ENCODE measurements around the gene SUPT7L.

SUPT7L gene, protein sequence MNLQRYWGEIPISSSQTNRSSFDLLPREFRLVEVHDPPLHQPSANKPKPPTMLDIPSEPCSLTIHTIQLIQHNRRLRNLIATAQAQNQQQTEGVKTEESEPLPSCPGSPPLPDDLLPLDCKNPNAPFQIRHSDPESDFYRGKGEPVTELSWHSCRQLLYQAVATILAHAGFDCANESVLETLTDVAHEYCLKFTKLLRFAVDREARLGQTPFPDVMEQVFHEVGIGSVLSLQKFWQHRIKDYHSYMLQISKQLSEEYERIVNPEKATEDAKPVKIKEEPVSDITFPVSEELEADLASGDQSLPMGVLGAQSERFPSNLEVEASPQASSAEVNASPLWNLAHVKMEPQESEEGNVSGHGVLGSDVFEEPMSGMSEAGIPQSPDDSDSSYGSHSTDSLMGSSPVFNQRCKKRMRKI

DNA sequence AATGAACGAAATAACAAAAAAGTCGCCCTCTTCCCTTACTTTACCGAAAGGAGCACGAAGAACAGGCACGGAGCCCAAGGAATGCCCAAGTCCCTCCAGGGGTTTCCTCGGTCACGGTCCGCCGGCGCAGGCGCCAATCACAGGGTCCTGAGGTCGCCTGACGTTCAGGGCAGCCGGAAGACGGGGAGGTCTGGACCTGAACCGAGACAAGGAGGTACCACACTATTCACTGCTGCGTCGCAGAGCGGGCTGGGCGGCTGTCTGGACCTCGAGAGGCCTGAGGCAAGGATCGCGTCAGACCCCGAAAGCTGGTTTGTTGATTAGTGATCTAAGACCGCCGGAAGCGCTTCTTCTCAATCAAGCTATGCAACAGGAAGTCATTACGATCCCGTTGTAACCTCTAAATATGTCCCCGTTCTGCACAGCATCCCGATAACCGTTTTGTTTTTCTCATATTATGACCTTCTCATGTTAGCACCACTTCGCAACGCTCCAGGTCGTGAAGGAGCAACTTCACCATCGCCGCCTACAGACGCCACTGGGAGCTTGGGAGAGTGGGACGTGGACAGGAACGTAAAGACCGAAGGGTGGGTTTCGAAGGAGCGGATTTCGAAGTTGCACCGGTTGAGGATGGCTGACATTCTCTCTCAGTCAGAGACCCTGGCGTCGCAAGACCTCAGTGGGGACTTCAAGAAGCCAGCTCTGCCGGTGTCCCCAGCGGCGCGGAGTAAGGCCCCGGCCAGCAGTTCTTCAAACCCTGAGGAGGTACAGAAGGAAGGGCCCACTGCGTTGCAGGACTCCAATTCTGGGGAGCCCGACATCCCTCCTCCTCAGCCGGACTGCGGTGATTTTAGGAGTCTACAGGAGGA, at the start of gene SUPT7L, which contains the start of gene SLC4A1AP:
SUPT7L (minus strand) TSS at position 330 of the 869 bp plus-strand sequence. CDS start 1,422 bp downstream, outside the sequence.
SLC4A1AP (plus strand) TSS at position 605 of the 869 bp plus-strand sequence; CDS start at position 631, 26 bp downstream.
- DNase-seq (ENCODE audit: low read depth in 2 of 2): peak; percentile 57

DNA sequence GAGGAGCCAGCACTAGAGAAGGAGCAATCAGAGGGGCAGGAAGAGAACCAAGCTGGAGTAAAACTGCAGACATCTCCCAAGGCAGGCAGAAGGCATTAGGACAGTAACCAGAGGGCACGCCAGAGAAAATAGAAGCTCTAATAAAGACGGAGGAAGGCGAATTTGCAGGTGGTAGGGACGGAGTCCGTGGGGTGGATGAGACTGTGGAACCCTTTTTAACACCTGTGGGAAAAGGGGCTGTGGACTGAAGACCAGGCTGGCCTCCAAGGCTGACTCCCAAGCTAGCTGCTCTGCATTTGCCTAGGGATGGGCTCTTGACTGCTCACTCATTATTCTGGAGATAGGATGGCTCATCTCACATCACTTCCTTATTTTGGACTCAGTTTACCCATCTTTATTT, 49.8 kb upstream of the SUPT7L start:
- DNase-seq (ENCODE audit: low read depth in 2 of 2): no peak

DNA sequence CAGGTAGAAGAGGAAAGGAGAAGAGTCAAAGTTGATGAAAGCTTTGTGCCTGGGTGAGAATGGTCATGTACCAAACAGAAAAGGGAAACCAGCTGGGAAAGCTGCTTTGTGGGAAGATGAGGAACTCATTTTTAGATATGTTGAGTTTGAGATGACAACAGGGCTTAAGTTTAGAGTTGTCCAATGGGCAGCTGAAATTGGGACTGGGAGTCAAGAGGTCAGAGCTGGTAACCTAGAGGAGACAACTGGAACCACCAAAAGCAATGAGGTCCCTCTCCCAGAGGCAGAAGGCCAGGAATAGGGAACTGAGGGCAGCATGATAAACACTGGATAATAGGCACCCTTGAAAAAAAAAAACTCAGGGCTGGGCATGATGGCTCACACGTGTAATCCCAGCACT, 49.1 kb upstream of the SUPT7L start:
- no peak for DNase-seq (ENCODE audit: low read depth in 2 of 2)

DNA sequence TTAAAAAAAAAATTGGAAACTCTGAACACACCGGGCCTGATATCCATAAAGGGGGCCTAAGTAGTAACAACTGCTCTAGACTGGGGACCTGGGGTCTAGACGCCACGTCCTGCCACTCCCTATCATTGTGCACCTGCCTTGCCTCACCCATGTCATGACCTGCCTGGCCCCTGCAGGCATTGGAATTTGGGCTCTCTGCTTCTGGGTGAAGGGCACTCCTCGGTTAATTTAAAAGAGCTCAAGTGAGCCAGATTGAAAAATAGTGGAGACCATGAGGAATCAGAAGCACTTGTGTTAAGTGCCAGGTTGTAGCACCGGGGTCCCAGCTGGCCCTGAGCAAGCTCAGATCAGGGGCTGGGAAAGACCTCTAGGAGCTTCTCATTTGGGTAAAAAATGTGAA, 48.4 kb upstream of the SUPT7L start:
- no peak for DNase-seq (ENCODE audit: low read depth in 2 of 2)

DNA sequence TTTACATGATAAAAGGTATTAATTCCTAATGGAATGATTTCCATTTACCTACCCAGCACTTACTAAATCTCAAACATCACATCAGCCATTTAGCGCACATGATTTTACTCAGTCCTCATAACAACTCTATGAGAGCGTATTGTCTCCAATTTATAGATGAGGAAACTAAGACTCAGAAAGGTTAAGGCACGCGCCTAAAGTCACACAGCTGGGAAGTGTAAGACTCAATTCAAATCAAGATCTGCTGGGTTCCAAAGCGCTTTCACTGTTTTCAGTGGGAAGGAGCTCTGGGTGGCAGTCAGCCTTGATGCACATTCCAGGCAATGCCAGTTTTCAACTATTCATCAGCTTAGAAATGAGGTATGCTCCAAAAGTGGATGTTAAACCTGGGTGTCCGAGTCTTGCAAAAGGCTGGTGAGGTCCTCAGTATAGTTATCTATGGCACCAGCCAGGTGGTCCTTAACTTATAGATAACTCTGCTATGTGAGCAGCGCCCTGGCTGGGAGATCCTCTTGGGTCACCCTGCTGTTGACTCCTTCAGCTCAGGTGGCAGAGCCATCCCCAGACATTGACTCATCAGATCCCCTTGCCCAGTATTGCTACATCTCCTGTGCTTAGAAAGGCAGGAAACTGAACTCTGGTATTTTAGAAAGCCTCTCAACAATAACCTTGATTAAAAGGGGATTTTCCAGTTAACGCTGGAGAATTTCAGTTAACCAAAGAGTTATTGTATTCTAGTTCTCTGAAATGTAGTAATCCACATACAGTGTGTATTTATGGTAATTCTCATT, 47.4 kb upstream of the SUPT7L start:
- no peak for DNase-seq (ENCODE audit: low read depth in 2 of 2)

DNA sequence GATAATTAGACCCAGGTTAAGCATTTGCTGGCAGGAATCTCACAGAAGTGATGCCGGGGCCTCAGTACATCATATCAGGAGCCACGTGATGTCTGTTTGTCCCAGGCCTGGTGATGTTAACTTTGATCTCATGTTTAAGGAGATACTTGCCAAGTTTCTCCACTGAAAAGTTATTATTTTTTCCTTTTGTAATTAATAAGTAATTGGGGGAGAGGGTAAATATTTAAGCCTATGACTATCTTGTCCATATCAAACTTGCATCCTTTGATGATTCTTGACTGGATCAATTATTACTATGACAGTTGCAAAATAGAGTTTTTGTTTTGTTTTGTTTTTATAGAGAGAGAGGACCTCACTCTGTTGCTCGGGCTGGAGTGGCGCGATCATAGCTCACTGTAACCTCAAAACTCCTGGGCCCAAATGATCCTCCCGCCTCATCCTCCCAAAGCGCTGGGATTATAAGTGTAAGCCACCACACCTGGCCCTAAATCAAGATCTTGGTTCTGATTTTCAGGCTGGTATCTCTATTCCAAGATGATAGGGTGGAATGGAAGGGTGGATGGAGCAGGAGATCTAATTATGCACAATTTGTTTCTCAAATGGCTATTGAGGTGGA, 46.7 kb upstream of the SUPT7L start:
- DNase-seq (ENCODE audit: low read depth in 2 of 2): no peak

DNA sequence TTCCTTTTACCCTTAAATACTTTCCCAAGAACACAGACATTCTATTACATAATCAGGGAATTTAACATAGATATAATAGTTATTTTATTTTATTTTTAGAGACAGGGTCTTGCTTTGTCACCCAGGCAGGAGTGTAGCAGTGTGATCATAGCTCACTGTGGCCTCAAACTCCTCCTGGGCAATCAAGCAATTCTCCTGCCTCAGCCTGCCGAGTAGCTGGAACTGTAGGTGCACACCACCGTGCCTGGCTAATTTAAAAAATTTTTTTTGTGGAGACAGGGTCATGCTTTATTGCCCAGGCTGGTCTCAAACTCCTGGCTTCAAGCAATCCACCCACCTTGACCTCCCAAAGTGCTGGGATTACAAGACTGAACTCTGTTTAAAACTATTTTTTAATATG, 45.9 kb upstream of the SUPT7L start:
- DNase-seq (ENCODE audit: low read depth in 2 of 2): no peak

DNA sequence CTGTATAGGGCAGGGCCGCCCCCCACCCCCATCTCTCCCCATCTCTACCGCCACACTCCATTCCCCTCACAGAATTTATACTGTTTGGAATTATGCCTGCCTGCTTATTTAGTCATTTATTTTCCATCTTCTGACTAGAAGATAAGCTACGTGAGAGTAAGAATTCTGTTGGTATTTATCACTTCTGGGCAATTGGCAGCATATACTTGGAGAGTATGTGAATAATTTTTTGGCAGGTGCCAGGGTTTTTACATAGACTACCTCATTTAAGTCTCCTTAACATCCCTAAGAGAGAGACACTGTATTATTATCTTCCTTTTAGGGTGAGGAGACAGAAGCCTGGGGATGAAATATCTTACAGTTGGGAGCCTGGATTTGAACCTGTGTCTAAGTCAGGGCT, 45.3 kb upstream of the SUPT7L start:
- DNase-seq (ENCODE audit: low read depth in 2 of 2): no peak

DNA sequence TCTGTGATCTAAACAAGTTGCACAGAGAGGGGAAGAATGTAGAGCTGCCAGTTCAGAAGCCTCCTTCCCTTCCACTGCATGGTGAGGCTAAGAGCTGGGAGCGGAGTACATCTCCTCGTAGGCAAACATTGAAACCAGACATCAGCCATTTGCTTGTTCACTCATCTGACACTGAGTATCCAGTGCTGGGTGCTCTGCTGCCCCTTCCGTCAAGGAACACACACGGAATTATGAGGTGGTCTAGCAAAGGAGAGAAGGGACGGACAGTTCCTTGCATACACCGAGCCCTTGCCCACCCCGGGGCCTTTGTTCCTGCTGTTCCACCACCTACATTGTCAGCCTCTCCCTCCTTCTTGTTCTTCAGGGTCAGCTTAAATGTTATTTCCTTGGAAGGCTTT, 44.8 kb upstream of the SUPT7L start:
- no peak for DNase-seq (ENCODE audit: low read depth in 2 of 2)

DNA sequence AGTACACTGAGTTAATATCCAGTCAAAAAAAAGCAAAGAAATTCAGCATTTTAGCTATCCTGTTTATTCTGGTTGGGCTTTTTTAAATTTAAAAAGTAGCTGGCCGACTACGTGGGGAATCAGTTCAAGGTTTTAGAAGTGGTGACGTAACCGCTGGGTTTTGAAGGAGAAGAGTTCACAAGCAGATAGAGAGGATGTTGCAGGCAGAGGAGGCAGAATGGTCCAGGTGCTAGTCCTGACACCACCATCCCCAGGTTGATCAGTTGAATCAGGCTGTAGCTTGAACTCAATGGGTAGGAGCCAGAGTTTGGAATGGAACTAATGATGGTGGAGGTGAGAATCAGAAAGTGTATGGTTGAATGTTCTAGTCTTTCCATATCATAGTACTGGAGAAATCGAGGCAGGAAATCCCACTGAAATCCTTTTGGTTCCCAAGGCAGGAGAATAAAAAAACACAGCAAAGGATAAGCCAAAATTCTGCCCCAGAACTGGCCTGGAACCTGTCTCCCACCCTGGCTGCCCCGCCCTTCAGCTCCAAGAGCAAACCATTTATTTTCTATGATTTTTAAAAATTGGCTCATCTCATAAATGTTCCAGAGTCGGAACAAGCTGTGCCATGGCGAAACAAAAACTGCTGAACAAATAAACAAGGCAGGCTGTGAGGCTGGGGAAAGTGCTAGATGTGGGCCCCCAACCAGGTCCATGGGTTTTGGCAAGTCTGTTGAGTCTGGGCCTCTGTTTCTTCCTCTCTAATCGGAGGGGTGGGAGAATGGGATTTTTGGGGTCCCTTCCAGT, 44.2 kb upstream of the SUPT7L start:
- DNase-seq (ENCODE audit: low read depth in 2 of 2): no peak

DNA sequence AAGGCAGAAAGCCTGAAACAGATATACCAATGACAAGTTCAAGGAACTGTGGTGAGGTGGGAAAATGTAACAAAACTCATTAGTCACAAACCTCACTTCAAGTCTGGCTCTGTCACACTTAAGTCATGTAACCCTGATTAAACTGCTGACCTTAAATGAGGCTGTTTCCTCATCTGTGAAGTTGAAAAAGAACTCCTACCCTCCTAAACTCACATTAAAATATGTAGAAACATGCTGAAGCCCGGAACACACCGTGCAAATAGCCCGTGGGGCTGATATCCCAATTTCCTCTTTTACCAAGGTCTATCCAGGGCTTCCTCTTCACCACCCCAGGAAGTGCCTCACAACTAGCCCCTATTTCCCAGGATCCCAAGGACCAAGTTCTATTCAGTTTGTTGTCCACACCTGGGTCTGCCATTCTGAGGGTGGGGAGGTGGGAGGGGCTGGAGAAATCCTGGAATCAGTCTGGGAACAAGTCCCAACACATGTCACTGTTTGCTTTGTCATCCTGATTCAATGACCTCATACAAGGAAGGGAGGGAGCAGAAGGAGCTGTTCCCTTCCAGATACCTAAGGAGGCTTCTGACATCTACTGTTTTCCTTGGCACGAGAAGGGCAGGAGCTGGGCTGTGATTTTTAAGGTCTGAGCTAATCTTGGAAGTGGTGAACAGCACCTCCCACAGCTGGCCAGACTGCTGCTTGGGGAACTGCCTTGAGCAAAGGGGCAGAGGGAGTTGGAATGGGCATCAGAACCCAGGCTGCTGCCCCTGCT, 42.6 kb upstream of the SUPT7L start:
- no peak for DNase-seq (ENCODE audit: low read depth in 2 of 2)

DNA sequence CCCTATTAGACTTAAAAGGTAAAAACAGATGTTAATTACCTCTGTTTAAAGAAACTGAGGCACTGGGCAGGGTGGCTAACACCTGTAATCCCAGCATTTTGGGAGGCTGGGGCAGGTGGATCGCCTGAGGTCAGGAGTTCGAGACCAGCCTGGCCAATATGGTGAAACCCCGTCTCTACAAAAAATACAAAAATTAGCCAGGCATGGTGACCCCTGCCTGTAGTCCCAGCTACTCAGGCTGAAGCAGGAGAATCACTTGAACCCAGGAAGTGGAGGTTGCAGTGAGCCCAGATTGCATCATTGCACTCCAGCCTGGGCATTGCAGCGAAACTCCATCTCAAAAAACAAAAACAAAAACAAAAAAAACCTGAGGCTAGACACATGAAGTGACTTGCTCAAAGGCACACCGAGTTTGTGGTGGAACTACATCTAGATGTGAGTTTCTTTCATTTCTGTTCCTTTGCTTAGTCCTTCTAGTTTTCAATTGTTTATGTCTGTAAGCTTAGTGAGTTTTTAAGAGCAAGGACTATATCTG, 41.0 kb upstream of the SUPT7L start:
- no peak for DNase-seq (ENCODE audit: low read depth in 2 of 2)

DNA sequence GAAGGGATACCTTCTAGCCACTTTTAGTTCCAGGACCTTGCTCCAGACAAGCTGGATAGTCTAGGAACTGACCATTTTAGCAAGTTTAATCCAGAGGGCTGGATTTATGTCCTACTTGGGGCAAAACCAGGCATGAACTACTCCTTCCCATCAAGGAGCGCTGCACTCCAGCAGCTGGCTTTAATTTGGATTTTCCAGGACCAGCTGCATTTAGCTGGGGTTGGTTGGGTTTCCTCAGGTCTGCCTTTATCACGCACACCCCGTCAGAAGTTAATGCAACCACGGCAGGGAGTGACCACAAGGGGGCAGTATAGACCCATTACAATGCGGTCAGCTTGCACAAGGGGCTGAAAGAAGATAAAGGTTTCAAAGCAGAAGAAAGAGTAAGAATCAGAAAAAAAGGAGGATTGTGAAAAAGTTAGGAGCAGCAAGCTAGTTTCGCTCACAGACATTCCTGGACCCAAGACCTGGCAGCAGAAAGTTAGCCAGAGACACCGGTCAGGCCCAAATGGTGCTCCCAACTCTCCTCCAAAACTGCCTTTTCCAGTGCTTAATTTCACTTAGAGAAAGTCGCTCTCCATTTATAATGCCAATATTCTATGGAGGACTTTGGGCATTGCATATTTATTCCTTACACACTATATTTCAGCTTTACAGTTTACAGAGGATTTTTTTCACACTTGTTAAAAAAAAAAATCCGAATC, 40.4 kb upstream of the SUPT7L start:
- peak; percentile 73 to 84 for DNase-seq (ENCODE audit: low read depth in 2 of 2)

DNA sequence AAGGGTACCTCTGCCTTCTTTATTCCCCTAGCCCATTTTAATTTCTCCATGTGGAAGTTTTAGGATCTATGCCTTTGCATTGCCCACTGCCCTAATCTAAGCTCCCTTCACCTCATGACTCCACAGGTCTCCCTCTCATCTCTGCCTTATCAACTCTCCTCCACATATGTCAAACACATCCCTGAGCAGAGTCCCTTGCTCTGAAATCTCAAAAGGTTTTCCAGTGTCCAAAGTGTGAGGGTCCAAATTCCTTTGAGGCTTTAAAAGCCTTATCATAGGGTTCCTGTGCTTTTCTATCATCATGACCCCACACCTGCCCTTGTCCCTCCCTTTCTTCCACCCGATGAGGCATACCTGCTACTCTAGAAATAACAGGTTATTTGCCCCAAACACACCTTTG, 38.9 kb upstream of the SUPT7L start:
- DNase-seq (ENCODE audit: low read depth in 2 of 2): no peak

DNA sequence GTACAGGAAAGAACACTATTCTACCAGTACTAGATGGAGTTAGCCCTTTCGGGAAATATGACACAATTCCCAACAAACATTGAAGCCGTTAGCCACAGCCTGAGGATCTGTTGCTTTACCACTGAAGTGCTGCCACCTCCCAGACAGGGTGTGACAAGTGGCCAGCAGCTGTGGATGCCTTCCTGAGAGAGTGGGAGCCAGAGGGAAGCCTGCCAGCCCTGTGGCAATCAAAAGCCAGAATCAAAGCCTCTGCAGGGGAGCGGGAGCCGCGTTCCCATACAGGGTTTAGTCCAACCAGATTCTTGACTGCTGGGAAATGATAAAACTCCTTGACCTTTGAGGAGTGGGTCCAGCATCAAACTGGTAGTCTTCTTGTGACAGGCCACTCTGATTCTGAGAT, 38.3 kb upstream of the SUPT7L start:
- DNase-seq (ENCODE audit: low read depth in 2 of 2): no peak

DNA sequence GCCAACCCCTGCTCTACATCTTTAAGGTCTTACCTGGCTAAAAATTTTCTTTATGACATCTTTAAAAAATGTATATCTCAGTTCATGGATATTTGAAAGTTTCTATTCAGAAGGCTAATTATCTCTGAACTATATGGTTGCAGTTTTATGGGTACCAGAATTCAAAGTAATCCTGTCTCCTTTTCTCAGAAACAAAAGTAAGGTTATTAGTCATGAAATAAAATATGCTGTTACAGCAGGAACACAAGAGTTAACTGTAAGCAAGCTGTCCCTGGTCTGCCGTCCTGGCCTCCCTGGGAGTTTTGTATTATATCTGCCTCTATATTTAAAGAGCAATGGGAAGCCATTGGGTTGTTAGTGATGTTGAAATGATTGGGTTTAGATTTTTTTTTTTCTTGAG, 34.2 kb upstream of the SUPT7L start:
- no peak for DNase-seq (ENCODE audit: low read depth in 2 of 2)

DNA sequence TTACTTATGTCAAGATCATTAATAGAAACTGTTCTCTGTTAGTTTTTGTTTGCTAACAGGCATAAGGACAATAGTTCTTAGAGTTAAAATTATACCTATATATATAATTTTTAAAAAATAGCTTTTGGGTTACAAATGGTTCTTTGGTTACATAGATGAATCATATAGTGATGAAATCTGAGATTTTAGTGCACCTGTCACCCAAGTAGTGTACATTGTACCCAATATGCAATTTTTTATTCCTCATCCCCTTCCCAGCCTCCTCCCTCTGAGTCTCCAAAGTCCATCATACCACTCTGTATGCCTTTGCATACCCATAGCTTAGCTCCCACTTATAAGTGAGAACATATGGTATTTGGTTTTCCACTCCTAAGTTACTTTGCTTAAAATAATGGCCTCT, 26.6 kb upstream of the SUPT7L start:
- no peak for DNase-seq (ENCODE audit: low read depth in 2 of 2)

DNA sequence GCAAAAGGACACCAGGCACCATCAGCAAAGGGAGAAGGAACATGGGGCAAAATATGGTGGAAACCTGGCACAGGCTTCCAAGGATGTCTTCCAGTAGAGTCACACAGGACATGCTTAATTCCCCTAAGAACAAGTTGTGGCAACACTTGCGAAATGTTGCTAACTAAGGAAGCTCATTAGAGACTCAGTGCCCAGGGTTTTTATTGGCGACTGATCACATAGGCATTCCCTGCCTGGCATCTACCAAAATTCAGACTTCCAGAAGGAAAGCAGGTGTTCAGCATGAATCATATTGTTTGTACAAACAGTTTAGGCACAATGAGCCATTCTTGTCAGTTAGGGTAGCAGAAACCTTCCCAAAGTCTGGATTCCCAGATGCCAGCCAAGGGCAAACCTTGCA, 26.0 kb upstream of the SUPT7L start:
- DNase-seq (ENCODE audit: low read depth in 2 of 2): no peak

DNA sequence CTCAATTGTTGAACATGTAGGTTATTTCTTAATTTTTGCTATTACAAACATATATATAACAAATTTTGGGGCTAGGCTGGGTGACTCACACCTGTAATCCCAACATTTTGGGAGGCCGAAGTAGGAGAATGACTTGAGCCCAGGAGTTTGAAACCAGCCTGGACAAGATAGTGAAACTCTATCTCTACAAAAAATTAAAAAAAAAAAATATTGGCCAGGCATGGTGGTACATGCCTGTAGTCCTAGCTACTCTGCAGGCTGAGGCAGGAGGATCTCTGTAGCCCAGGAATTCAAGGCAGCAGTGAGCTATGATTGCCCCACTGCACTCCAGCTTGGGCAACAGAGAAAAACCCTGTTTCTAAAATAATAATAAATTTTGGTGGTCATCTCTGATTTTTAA, 23.8 kb upstream of the SUPT7L start:
- no peak for DNase-seq (ENCODE audit: low read depth in 2 of 2)
